ENCODE data around the gene PHF5A. TPM values are rescaled to one million over a fixed set of nuclear protein-coding genes. Genes with fewer than 3 reads are reported as not detected.

PHF5A gene
- total and polyA plus RNA-seq, 2 of the 8 experiments (the other 6 are each of a cell fraction or from before 2014, with no cell fraction given), result 119 to 135 TPM

DNA sequence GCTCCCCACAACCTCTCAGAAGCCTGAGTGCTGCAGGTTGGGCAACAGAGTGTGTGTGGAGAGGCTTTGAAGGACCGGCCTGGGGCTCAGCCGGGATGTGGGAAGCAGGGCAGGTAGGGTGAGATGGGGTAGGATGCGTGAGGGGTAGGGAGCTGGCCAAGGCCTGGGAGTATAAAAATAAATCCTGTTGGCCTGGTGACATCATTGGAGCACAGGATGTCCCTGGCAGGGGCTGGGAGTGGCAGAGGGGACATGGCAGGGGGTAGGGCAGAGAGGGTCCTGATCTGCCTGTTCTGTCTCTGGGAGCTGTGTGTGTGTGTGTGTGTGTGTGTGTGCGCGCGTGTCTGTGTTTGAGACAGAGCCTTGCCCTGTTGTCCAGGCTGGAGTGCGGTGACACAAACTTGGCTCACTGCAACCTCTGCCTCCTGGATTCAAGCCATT lies 58.2 kb downstream of the PHF5A start:
- no peak overlapping the region for H4K8ac ChIP-seq (ENCODE audit: extremely low read depth, insufficient read depth, low read length)
- peaks cover 8% of the 10 kb centered on the region; the same call in 1 of the 2 replicates for H3K23me2 ChIP-seq (ENCODE audit: low read depth, low read length)
- no peak overlapping the region for H3K27ac ChIP-seq (ENCODE audit: low read depth, low read length)
- H3K4ac ChIP-seq (replicated peaks; ENCODE audit: insufficient read length, low read depth, low read length), result no peak overlapping the region
- no peak overlapping the region; the same call in 1 of the 2 replicates for H3K18ac ChIP-seq (ENCODE audit: extremely low read depth, low read length)
- no peak overlapping the region for H3K56ac ChIP-seq (replicated peaks; ENCODE audit: insufficient read length, low read depth, low read length)
- ChIA-PET POLR2A (ENCODE audit: partially characterized antibody) (interaction anchor here (0.6 to 3.9 kb wide), 7 partner anchors 11 to 179 kb away, joined by 3 to 16 read pairs (median 6); partner anchors contain the start of genes ACO2, PHF5A, PMM1 and TEF), CTCF (ENCODE audit: partially characterized antibody) (interaction anchor here (0.6 to 15.8 kb wide), 10 partner anchors 9 to 1760 kb away, joined by 3 to 269 read pairs (median 4); no protein-coding TSS in a partner anchor)
- no peak overlapping the region for H3K23ac ChIP-seq (ENCODE audit: insufficient read length)
- DNase-seq (ENCODE audit: low read depth in 1 of 2, low spot score in 2 of 2) (no peak), FAIRE-seq (no peak)
- no peak overlapping the region for H2AK5ac ChIP-seq (ENCODE audit: low read depth, low read length)
- no peak overlapping the region for H4K5ac ChIP-seq (ENCODE audit: insufficient read length, low read depth, low read length)
- H3K27me3 ChIP-seq (replicated peaks in 1 of 4; ENCODE audit: control insufficient read depth in 3 of 4, extremely low read depth in 1 of 4, insufficient read depth in 3 of 4, low read length in 3 of 4), result no peaks in the 10 kb centered on the region; a peak in 1 of 7 replicates
- H2BK5ac ChIP-seq (ENCODE audit: low read depth, low read length), result no peak overlapping the region
- H3K14ac ChIP-seq (ENCODE audit: insufficient read length), result no peak overlapping the region
- no peaks in the 10 kb centered on the region for H4K20me1 ChIP-seq (replicated peaks in 1 of 2; ENCODE audit: control insufficient read depth in 1 of 2, insufficient read depth in 2 of 2, low read length in 2 of 2)
- no peaks in the 10 kb centered on the region for H3K79me1 ChIP-seq (ENCODE audit: low read depth, low read length)
- no peak overlapping the region for H3K9ac ChIP-seq (replicated peaks in 1 of 4; ENCODE audit: extremely low read depth in 1 of 4, low read depth in 3 of 4, low read length in 3 of 4)
- H2BK12ac ChIP-seq (ENCODE audit: low read depth, low read length), result no peak overlapping the region; the same call in 1 of the 2 replicates
- H3K79me2 ChIP-seq (ENCODE audit: control insufficient read depth in 1 of 2, insufficient read depth in 2 of 2, low read length in 2 of 2), result no peaks in the 10 kb centered on the region
- 81% methylated on average over 3 of the region's 7 CpGs; no CpG with 5 or more reads in 1 of the 2 experiments for WGBS, 2 experiments (ENCODE audit: extremely low coverage in 1 of 2, insufficient coverage in 1 of 2, insufficient read length in 1 of 2, insufficient replicate concordance in 2 of 2, low coverage in 1 of 2, low lambda C conversion rate in 2 of 2, missing lambda C conversion rate in 1 of 2)
- H3K4me3 ChIP-seq (ENCODE audit: extremely low read depth in 1 of 4, insufficient read depth in 2 of 4, low read depth in 3 of 4, low read length in 4 of 4), result no peak overlapping the region
- no peak overlapping the region for H2BK120ac ChIP-seq (replicated peaks; ENCODE audit: low read depth, low read length)
- H3K4me1 ChIP-seq (replicated peaks in 1 of 4; ENCODE audit: control insufficient read depth in 3 of 4, insufficient read depth in 4 of 4, low read length in 3 of 4), result peaks cover 0 to 21% (median 14%) of the 10 kb centered on the region in 4 experiments; a peak in 6 of 7 replicates
- no peak overlapping the region for H2BK20ac ChIP-seq (ENCODE audit: low read length)
- H3K9me3 ChIP-seq (ENCODE audit: insufficient read depth in 2 of 2, low read depth in 1 of 2, low read length in 1 of 2), result no peaks in the 10 kb centered on the region
- H2BK15ac ChIP-seq (ENCODE audit: low read length), result no peak overlapping the region; the same call in 1 of the 2 replicates
- no peak overlapping the region for H2AFZ ChIP-seq (ENCODE audit: low read length)
- H4K91ac ChIP-seq (replicated peaks; ENCODE audit: insufficient read length, low read length), result no peak overlapping the region
- H3K36me3 ChIP-seq (ENCODE audit: control insufficient read depth in 2 of 4, insufficient read depth in 4 of 4, low read length in 3 of 4), result no peaks in the 10 kb centered on the region
- H3K4me2 ChIP-seq (ENCODE audit: insufficient read depth in 1 of 2, low read depth in 2 of 2, low read length in 2 of 2), result no peak overlapping the region
- TF ChIP-seq, protein P1, sequence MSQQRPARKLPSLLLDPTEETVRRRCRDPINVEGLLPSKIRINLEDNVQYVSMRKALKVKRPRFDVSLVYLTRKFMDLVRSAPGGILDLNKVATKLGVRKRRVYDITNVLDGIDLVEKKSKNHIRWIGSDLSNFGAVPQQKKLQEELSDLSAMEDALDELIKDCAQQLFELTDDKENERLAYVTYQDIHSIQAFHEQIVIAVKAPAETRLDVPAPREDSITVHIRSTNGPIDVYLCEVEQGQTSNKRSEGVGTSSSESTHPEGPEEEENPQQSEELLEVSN (IDR thresholded peaks at IDR 0.05), result no peak
- TF ChIP-seq RAD21 (IDR thresholded peaks at IDR 0.05 in 1 of 2, conservative IDR thresholded peaks at IDR 0.05 in 1 of 2; ENCODE audit: low read depth in 2 of 2, low read length in 2 of 2), result no peak
- no peak for TF ChIP-seq POU5F1 (IDR thresholded peaks at IDR 0.05; ENCODE audit: low read depth, low read length)
- no peak for TF ChIP-seq RNF2 (IDR thresholded peaks at IDR 0.05; ENCODE audit: borderline replicate concordance, low read depth, low read length, missing control alignments, poor library complexity, severe bottlenecking)
- TF ChIP-seq CBX8 (IDR thresholded peaks at IDR 0.05; ENCODE audit: borderline replicate concordance, low read depth, low read length), result no peak
- no peak for TF ChIP-seq CHD2 (IDR thresholded peaks at IDR 0.05; ENCODE audit: low read length)
- TF ChIP-seq NANOG (IDR thresholded peaks at IDR 0.05; ENCODE audit: insufficient read depth, low read depth, low read length, poor library complexity, severe bottlenecking), result no peak
- TF ChIP-seq ZNF274 (IDR thresholded peaks at IDR 0.05; ENCODE audit: borderline replicate concordance, extremely low read depth, low read length), result no peak
- no peak for TF ChIP-seq TEAD4 (IDR thresholded peaks at IDR 0.05; ENCODE audit: low read depth, low read length)
- TF ChIP-seq RFX5 (IDR thresholded peaks at IDR 0.05; ENCODE audit: borderline replicate concordance, low read depth, low read length), result no peak
- no peak for TF ChIP-seq HDAC2 (IDR thresholded peaks at IDR 0.05; ENCODE audit: borderline replicate concordance in 1 of 2, low read depth in 2 of 2, low read length in 2 of 2)

Data from H1 (cell line).